SK-N-SH (cell line): ENCODE measurements around the gene MYLK4. TPM values are rescaled to one million over a fixed set of nuclear protein-coding genes. Genes with fewer than 3 reads are reported as not detected.

Source experiments
- CTCF ChIA-PET: fragments of 300-600, 350-600 bp; formaldehyde crosslinking; extraction: SDS; loops from one replicate; lab custom pipeline; 2021; lab: Yijun Ruan, JAX
- POLR2A ChIA-PET: fragments of 350-600 bp; sonication (Branson Sonifier 250); formaldehyde crosslinking; extraction: SDS; loops from one replicate; lab custom pipeline; 2020; ENCODE audit warnings: antibody characterized with exemption, inconsistent platforms; lab: Yijun Ruan, JAX
- DNase-seq: peaks from one replicate; pipeline ENCODE4 v3.0.0; 2012
- H2AFZ ChIP-seq: fragments of 200-600 bp; sonication (generic); 2 replicates; pipeline ENCODE4 v1.8.1; 2016; ENCODE audit warnings: antibody characterized with exemption, mild to moderate bottlenecking, low read depth
- H3F3A ChIP-seq: fragments of 200-600 bp; sonication (generic); replicated peaks from 2 replicates; pipeline ENCODE3; 2016; ENCODE audit warnings: antibody characterized with exemption, mild to moderate bottlenecking; ENCODE audit not compliant: insufficient read depth
- H3K27ac ChIP-seq, 2 experiments: fragments of 200-500 bp in 1 of 2; fragments of 200-600 bp in 1 of 2; sonication (Bioruptor generic) in 1 of 2; sonication (generic), shearing (Covaris generic) in 1 of 2; 2 replicates each; pipeline versions ENCODE4 v1.5.1 to v1.6.1; 2014 to 2016; ENCODE audit warnings: low read depth in 2 of 2, inconsistent platforms in 1 of 2, low read length in 1 of 2, mild to moderate bottlenecking in 1 of 2, mixed read lengths in 1 of 2
- H3K27me3 ChIP-seq: fragments of 200-600 bp; sonication (generic), shearing (Covaris generic); 2 replicates; pipeline ENCODE4 v1.6.1; 2016; ENCODE audit warnings: mixed run types; ENCODE audit not compliant: insufficient read depth
- H3K36me3 ChIP-seq, 2 experiments: fragments of 200-500 bp in 1 of 2; fragments of 200-600 bp in 1 of 2; sonication (Bioruptor generic) in 1 of 2; sonication (generic) in 1 of 2; replicated peaks in 1 of 2; 2 replicates each; pipeline versions ENCODE3 to v1.5.1; 2014 to 2016; ENCODE audit warnings: low read length in 1 of 2, mild to moderate bottlenecking in 1 of 2; ENCODE audit not compliant: insufficient read depth in 2 of 2, control insufficient read depth in 1 of 2
- H3K4me1 ChIP-seq, 2 experiments: fragments of 200-500 bp in 1 of 2; fragments of 200-600 bp in 1 of 2; sonication (Bioruptor generic) in 1 of 2; sonication (generic), shearing (Covaris generic) in 1 of 2; 2 replicates each; pipeline versions ENCODE4 v1.5.1 to v1.6.1; 2014 to 2016; ENCODE audit warnings: low read depth in 1 of 2, low read length in 1 of 2, mixed run types in 1 of 2; ENCODE audit not compliant: insufficient read depth in 2 of 2, control insufficient read depth in 1 of 2
- H3K4me2 ChIP-seq: fragments of 200-600 bp; sonication (generic), shearing (Covaris generic); 2 replicates; pipeline ENCODE4 v1.6.1; 2017; ENCODE audit warnings: mixed run types
- H3K4me3 ChIP-seq, 2 experiments: fragments of 200-500 bp in 1 of 2; fragments of 200-600 bp in 1 of 2; sonication (Bioruptor generic) in 1 of 2; sonication (generic), shearing (Covaris generic) in 1 of 2; 2 replicates each; pipeline versions ENCODE4 v1.5.1 to v1.8.1; 2014 to 2016; ENCODE audit warnings: low read depth in 2 of 2, inconsistent platforms in 1 of 2, low read length in 1 of 2, mild to moderate bottlenecking in 1 of 2, mixed read lengths in 1 of 2, moderate library complexity in 1 of 2
- H3K79me2 ChIP-seq: fragments of 200-600 bp; sonication (generic); 2 replicates; pipeline ENCODE4 v1.8.1; 2017; ENCODE audit warnings: mild to moderate bottlenecking; ENCODE audit not compliant: insufficient read depth
- H3K9ac ChIP-seq: fragments of 200-600 bp; sonication (generic); 2 replicates; pipeline ENCODE4 v1.6.1; 2017; ENCODE audit warnings: mixed run types
- H3K9me2 ChIP-seq: fragments of 200-600 bp; sonication (generic); 2 replicates; pipeline ENCODE4 v1.6.1; 2017; ENCODE audit warnings: mixed run types
- H3K9me3 ChIP-seq: fragments of 200-600 bp; sonication (generic); 2 replicates; pipeline ENCODE4 v1.6.1; 2017; ENCODE audit warnings: mixed run types, mild to moderate bottlenecking, moderate library complexity
- H4K20me1 ChIP-seq: fragments of 200-600 bp; sonication (generic); 2 replicates; pipeline ENCODE4 v1.6.1; 2017; ENCODE audit warnings: mild to moderate bottlenecking, mixed run types; ENCODE audit not compliant: insufficient read depth
- ELF1 ChIP-seq: IDR thresholded peaks from 2 replicates; pipeline ENCODE4 v1.4.0; 2012
- EP300 ChIP-seq, 2 experiments: IDR thresholded peaks; 2 replicates each; pipeline versions ENCODE4 v1.4.0 to v1.6.1; 2012; ENCODE audit warnings: borderline replicate concordance in 1 of 2, low read depth in 1 of 2, low read length in 1 of 2
- EZH2phosphoT487 ChIP-seq: fragments of 200-600 bp; sonication (generic); IDR thresholded peaks from 2 replicates; pipeline ENCODE4 v1.6.1; 2017; ENCODE audit warnings: low read depth, mixed run types, mild to moderate bottlenecking, antibody characterized with exemption, moderate library complexity, borderline replicate concordance
- FOSL2 ChIP-seq: IDR thresholded peaks from 2 replicates; pipeline ENCODE4 v1.4.0; 2012; ENCODE audit warnings: low read depth, mild to moderate bottlenecking, moderate library complexity, borderline replicate concordance
- GABPA ChIP-seq: IDR thresholded peaks from 2 replicates; pipeline ENCODE4 v1.4.0; 2012; ENCODE audit warnings: low read depth, mild to moderate bottlenecking
- IRF3 ChIP-seq: fragments of 150-350 bp; IDR thresholded peaks from 2 replicates; pipeline ENCODE4 v1.6.1; 2016; ENCODE audit warnings: mild to moderate bottlenecking, low read depth, low read length
- MEF2A ChIP-seq: IDR thresholded peaks from 2 replicates; pipeline ENCODE4 v1.4.0; 2012; ENCODE audit warnings: low read depth, borderline replicate concordance
- MXI1 ChIP-seq: IDR thresholded peaks from 2 replicates; pipeline ENCODE4 v1.6.1; 2012; ENCODE audit warnings: mild to moderate bottlenecking, low read depth, low read length, improper control_type of control experiment
- NRF1 ChIP-seq: IDR thresholded peaks from 2 replicates; pipeline ENCODE4 v1.6.1; 2012; ENCODE audit warnings: low read depth, mild to moderate bottlenecking, low read length
- PBX3 ChIP-seq: IDR thresholded peaks from 2 replicates; pipeline ENCODE4; 2012
- RAD21 ChIP-seq: IDR thresholded peaks from 2 replicates; pipeline ENCODE4 v1.6.1; 2012; ENCODE audit warnings: mild to moderate bottlenecking, low read length
- RCOR1 ChIP-seq: fragments of 150-350 bp; IDR thresholded peaks from 2 replicates; pipeline ENCODE4 v1.6.1; 2017; ENCODE audit warnings: antibody characterized with exemption, low read length
- RFX5 ChIP-seq: IDR thresholded peaks from 2 replicates; pipeline ENCODE4 v1.6.1; 2012; ENCODE audit warnings: mild to moderate bottlenecking, improper control_type of control experiment, low read length
- RXRA ChIP-seq: IDR thresholded peaks from 2 replicates; pipeline ENCODE4 v1.4.0; 2012; ENCODE audit warnings: low read depth, mild to moderate bottlenecking, borderline replicate concordance
- SIN3A ChIP-seq: IDR thresholded peaks from 2 replicates; pipeline ENCODE4 v1.6.1; 2012; ENCODE audit warnings: low read depth, mild to moderate bottlenecking, low read length, moderate library complexity, borderline replicate concordance
- TAF1 ChIP-seq: IDR thresholded peaks from 2 replicates; pipeline ENCODE4 v1.6.1; 2012; ENCODE audit warnings: low read depth, mild to moderate bottlenecking, low read length, moderate library complexity, borderline replicate concordance
- TCF12 ChIP-seq: IDR thresholded peaks from 2 replicates; pipeline ENCODE4 v1.4.0; 2012
- YY1 ChIP-seq: IDR thresholded peaks from 2 replicates; pipeline ENCODE4 v1.4.0; 2012; ENCODE audit warnings: low read depth, mild to moderate bottlenecking
- ZBTB33 ChIP-seq: IDR thresholded peaks from 2 replicates; pipeline ENCODE4 v1.4.0; 2012; ENCODE audit warnings: low read depth, borderline replicate concordance
- WGBS: methylation state at CpG from one replicate; pipeline ENCODE4 v1.1.6; 2017; ENCODE audit warnings: low lambda C conversion rate; 5-methylcytosine and 5-hydroxymethylcytosine counted together
- polyA plus RNA-seq, 3 experiments: library from polyadenylated mRNA; depleted of rRNA; stranded (reverse); fragments of >200 nt; gene quantifications; 2 replicates each; pipeline ENCODE4 v1.2.3, GENCODE V29; 2012
- TF ChIP-seq, protein P1 (sequence below): IDR thresholded peaks from 2 replicates; pipeline ENCODE4 v1.4.0; 2012; ENCODE audit warnings: low read depth

Gene MYLK4
- polyA plus RNA-seq, 1 of the 3 experiments (the other 2 are of a cell fraction), result 0.16 TPM

DNA sequence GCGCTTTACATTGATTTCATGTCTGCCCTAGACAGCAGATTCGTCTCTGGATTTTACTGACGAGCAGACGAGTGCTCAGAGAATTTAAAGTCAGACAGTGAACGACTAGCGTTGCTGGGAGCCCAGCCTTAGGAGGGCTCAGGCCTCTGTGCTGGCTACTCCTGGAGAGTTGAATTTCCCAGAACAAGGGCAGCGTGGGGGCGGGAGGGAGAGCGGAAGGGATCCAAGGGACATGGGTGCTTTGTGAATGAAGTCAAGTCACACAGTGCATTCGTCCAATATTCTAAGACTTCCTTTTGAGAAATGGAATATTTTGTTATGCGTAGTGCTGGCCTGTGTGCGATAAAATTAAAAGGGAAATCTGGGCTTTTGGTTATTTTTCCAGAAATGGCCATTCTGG is 126.5 kb downstream of the MYLK4 start:
- POLR2A ChIA-PET, result no interaction called here
- Histone ChIP-seq H3K4me2 (no peak overlapping the region), H2AFZ (no peak overlapping the region), H3K9me2 (no peaks in the 10 kb centered on the region), H3K4me3 (no peak overlapping the region), H3K9me3 (no peaks in the 10 kb centered on the region), H3K27me3 (peaks cover 27% of the 10 kb centered on the region; the same call in 1 of the 2 replicates), H3K4me1 (no peaks in the 10 kb centered on the region), H4K20me1 (no peaks in the 10 kb centered on the region), H3K9ac (no peak overlapping the region), H3K79me2 (no peaks in the 10 kb centered on the region), H3K36me3 (no peaks in the 10 kb centered on the region), H3F3A (no peaks in the 10 kb centered on the region), H3K27ac (no peak overlapping the region)
- no peak for DNase-seq
- CTCF ChIA-PET, result interaction anchor here (2.5 kb wide), 1 partner anchor 10 kb away, joined by 12 read pairs; no protein-coding TSS in a partner anchor
- TF ChIP-seq FOSL2 (no peak), RCOR1 (no peak), PBX3 (no peak), MEF2A (no peak), EZH2phosphoT487 (no peak), YY1 (no peak), GABPA (no peak), IRF3 (no peak), RFX5 (no peak), ELF1 (no peak), TAF1 (no peak), ZBTB33 (no peak), MXI1 (no peak), RXRA (no peak), NRF1 (no peak)
- 84% methylated on average over 12 of the region's 12 CpGs for WGBS

GRCh38 chr6:2623295-2623694 is 127.4 kb downstream of the MYLK4 start:
- Histone ChIP-seq H3K4me2 (no peak overlapping the region), H3K4me1 (no peaks in the 10 kb centered on the region), H3K4me3 (no peak overlapping the region), H3K27ac (no peak overlapping the region)
- TF ChIP-seq SIN3A (no peak), IRF3 (no peak), ZBTB33 (no peak), RAD21 (no peak), TCF12 (no peak), ELF1 (no peak), RFX5 (no peak), EP300 (IDR thresholded peaks at IDR 0.05; ENCODE audit: borderline replicate concordance in 1 of 2, low read depth in 1 of 2, low read length in 1 of 2) (no peak)
- TF ChIP-seq, protein P1, sequence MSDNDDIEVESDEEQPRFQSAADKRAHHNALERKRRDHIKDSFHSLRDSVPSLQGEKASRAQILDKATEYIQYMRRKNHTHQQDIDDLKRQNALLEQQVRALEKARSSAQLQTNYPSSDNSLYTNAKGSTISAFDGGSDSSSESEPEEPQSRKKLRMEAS, result no peak
- TF ChIP-seq, all 33 proteins: peak for 0
- no peaks in the 10 kb centered on the region for H3K9me3 ChIP-seq
- no peak overlapping the region for H3K9ac ChIP-seq
- H3K79me2 ChIP-seq, result no peaks in the 10 kb centered on the region
- H3K36me3 ChIP-seq, result no peaks in the 10 kb centered on the region
- H3F3A ChIP-seq, result no peaks in the 10 kb centered on the region
- 54% methylated on average over 9 of the region's 10 CpGs for WGBS
- H2AFZ ChIP-seq, result no peak overlapping the region
- ChIA-PET POLR2A (no interaction called here), CTCF (interaction anchor here (1.6 to 1.9 kb wide), 2 partner anchors 10 to 11 kb away, joined by 4 to 8 read pairs; no protein-coding TSS in a partner anchor)
- no peaks in the 10 kb centered on the region for H3K9me2 ChIP-seq
- no peak for DNase-seq
- H4K20me1 ChIP-seq, result no peaks in the 10 kb centered on the region
- H3K27me3 ChIP-seq, result peaks cover 36% of the 10 kb centered on the region; the same call in 1 of the 2 replicates
